ENCODE results near the gene OGFOD1.

DNA sequence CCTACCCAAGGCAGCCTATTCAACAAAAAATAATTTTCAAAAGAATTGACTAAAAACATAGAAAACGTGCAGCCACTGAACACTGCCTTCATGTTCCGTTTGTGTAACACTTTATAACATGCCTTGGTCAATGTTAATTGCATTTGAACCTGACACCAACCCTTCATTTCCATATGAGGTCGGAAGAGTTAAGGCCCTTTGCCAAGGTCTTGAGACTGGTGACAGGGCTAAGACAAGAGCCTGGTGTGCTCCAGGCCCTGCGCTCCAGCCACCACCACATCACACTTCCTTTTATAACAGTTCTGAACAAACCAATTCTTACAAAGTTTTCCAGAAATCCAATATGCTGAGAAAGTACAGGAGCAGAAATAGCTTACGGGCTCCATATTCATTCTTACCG is 64.3 kb downstream of the OGFOD1 start:
- TF ChIP-seq, protein P1, sequence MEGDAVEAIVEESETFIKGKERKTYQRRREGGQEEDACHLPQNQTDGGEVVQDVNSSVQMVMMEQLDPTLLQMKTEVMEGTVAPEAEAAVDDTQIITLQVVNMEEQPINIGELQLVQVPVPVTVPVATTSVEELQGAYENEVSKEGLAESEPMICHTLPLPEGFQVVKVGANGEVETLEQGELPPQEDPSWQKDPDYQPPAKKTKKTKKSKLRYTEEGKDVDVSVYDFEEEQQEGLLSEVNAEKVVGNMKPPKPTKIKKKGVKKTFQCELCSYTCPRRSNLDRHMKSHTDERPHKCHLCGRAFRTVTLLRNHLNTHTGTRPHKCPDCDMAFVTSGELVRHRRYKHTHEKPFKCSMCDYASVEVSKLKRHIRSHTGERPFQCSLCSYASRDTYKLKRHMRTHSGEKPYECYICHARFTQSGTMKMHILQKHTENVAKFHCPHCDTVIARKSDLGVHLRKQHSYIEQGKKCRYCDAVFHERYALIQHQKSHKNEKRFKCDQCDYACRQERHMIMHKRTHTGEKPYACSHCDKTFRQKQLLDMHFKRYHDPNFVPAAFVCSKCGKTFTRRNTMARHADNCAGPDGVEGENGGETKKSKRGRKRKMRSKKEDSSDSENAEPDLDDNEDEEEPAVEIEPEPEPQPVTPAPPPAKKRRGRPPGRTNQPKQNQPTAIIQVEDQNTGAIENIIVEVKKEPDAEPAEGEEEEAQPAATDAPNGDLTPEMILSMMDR (IDR thresholded peaks at IDR 0.05; ENCODE audit: insufficient read depth, low read length), result no peak
- TF ChIP-seq, protein P2, sequence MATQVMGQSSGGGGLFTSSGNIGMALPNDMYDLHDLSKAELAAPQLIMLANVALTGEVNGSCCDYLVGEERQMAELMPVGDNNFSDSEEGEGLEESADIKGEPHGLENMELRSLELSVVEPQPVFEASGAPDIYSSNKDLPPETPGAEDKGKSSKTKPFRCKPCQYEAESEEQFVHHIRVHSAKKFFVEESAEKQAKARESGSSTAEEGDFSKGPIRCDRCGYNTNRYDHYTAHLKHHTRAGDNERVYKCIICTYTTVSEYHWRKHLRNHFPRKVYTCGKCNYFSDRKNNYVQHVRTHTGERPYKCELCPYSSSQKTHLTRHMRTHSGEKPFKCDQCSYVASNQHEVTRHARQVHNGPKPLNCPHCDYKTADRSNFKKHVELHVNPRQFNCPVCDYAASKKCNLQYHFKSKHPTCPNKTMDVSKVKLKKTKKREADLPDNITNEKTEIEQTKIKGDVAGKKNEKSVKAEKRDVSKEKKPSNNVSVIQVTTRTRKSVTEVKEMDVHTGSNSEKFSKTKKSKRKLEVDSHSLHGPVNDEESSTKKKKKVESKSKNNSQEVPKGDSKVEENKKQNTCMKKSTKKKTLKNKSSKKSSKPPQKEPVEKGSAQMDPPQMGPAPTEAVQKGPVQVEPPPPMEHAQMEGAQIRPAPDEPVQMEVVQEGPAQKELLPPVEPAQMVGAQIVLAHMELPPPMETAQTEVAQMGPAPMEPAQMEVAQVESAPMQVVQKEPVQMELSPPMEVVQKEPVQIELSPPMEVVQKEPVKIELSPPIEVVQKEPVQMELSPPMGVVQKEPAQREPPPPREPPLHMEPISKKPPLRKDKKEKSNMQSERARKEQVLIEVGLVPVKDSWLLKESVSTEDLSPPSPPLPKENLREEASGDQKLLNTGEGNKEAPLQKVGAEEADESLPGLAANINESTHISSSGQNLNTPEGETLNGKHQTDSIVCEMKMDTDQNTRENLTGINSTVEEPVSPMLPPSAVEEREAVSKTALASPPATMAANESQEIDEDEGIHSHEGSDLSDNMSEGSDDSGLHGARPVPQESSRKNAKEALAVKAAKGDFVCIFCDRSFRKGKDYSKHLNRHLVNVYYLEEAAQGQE (IDR thresholded peaks at IDR 0.05; ENCODE audit: insufficient replicate concordance, low read depth), result no peak
- no peak for TF ChIP-seq POLR2AphosphoS5 (IDR thresholded peaks at IDR 0.05; ENCODE audit: low read depth)
